ENCODE measurements around the gene ZFAND3. TPM values are rescaled to one million over a fixed set of nuclear protein-coding genes. Genes with fewer than 3 reads are reported as not detected.

ZFAND3 gene
- total and polyA plus RNA-seq, 3 donors from 2014 or later: 104 to 329 (median 109) TPM

- H3K27ac ChIP-seq: no peak overlapping the region
- H3K4me1 ChIP-seq: peaks cover 5% of the 10 kb centered on the region
- no peak for DNase-seq
- no peak overlapping the region for H3K4me3 ChIP-seq
- no peak for TF ChIP-seq CTCF (IDR thresholded peaks at IDR 0.05)
- no peaks in the 10 kb centered on the region for H3K36me3 ChIP-seq (ENCODE audit: low read depth, missing control alignments)
- no peaks in the 10 kb centered on the region for H3K27me3 ChIP-seq
- WGBS, 2 donors: 82 to 85% methylated on average over 12 to 17 of the region's 20 CpGs
- no peaks in the 10 kb centered on the region for H3K9me3 ChIP-seq
- intact Hi-C loops (cut with DNase I; ENCODE audit: low total_unique reads): no loop called here
Measured at GRCh38 chr6:38169221-38169976, 349.9 kb downstream of the ZFAND3 start.

DNA sequence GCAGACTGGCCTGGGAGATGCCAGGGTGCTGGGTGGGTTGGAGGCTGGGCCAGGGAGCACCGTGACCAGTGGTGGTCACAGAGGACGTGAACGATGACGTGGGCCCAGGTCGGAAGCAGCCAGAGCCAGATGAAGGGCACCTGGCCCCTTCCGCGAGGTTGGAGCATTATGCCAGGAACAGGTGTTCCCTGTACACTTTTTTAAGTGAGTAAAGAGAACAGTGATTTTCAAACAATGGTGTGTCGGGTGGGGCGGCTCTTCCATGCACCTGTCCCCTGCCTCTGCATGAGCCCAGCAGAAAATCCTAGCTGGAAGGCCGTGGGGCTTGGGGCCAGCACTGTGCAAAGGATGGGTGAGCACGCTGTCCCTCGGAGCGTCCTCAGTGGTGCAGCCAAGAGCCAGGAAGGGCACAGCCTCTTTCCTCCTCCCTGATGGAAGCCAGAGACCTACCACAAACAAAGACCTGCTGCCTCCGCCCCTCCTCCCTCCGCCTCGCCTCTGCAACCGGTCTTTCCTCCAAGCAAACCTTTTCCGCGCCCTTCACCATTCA is 350.5 kb downstream of the ZFAND3 start:
- intact Hi-C loops (cut with DNase I; ENCODE audit: low total_unique reads): no loop called here
- no peak for DNase-seq

DNA sequence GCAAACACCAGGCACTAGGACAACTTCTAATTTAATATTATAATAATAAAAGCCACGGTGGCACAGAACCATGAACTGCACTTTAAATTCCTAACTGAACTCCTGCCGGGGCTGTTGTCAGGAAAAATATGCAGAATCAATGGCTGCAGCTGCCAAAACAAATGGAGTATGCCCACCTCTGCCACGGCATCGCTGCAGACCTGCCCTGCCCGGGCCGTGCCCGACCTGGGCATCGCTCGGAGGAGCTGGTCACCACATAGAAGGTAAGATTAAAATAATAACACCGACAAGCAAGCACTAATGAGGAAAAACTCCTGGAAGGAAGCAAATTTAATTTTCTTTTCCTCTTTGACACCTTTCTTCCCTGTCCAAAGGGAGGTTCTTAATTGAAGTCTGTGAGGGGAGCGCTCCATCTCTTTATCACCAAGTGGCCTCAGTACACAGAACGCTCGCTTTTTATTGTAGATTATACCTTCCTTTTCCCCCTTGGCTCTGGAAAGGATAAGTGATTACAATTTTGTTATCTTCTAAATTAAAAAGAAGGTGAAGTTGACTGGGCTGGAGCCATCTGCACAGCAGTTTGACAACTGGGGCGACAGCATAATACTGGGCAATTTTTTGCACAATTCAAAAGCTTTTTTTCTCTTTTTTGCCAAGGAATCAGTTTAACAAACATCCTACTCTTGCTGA is 351.3 kb downstream of the ZFAND3 start:
- Histone ChIP-seq H3K4me1 (peaks cover under 1% of the 10 kb centered on the region), H3K9me3 (no peaks in the 10 kb centered on the region), H3K27me3 (no peaks in the 10 kb centered on the region), H3K36me3 (ENCODE audit: low read depth, missing control alignments) (no peaks in the 10 kb centered on the region), H3K4me3 (no peak overlapping the region), H3K27ac (no peak overlapping the region)
- no peak for DNase-seq
- 83 to 88% methylated on average over 14 of the region's 14 CpGs for WGBS, 2 donors
- no peak for TF ChIP-seq CTCF (IDR thresholded peaks at IDR 0.05)
- no peak for TF ChIP-seq POLR2A (IDR thresholded peaks at IDR 0.05)
- intact Hi-C loops (cut with DNase I; ENCODE audit: low total_unique reads): no loop called here

More for the DNA sequence above, 350.5 kb downstream of the ZFAND3 start:
- no peak overlapping the region for H3K4me3 ChIP-seq
- H3K27ac ChIP-seq: no peak overlapping the region
- no peaks in the 10 kb centered on the region for H3K27me3 ChIP-seq
- H3K36me3 ChIP-seq (ENCODE audit: low read depth, missing control alignments): no peaks in the 10 kb centered on the region
- no peak for TF ChIP-seq POLR2A (IDR thresholded peaks at IDR 0.05)
- no peak for TF ChIP-seq CTCF (IDR thresholded peaks at IDR 0.05)
- 86 to 88% methylated on average over 16 to 19 of the region's 19 CpGs for WGBS, 2 donors
- H3K4me1 ChIP-seq: peaks cover 5% of the 10 kb centered on the region
- H3K9me3 ChIP-seq: no peaks in the 10 kb centered on the region

DNA sequence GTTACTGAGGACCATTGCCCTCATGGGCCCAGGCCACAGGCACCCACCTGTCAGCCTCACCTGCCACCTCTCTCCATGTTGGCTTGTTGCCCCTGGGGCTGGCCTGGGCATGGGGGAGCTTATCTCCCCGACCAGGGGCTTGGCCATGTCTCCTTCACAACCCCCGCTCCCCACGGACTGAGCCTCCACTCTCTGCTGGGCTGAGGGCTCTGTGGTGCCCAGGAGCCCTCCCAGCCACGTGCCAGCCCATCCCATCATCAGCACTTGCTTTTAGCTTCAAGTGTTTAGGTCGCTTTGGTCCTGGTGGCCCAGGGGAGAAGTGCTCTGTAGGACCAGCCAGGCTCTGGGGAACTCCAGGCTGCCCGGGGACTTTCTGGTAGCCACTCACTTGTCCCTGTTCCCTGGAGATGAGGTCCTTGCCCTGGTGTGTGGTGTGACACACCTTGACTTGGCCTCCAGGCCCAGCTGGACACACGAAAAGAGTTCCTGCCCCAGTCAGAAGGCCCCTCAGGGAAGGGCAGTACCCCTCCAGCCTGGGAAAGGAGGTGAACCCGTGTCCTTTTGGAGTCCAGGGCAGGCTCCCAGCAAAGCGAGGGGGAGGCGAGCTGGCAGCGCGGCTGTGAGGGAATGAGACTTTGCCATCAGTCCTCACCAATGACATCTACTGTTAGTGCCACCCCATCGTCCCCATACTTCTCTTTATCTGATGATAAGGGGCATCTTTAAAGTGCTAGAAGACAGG is 352.6 kb downstream of the ZFAND3 start:
- intact Hi-C loops (cut with DNase I; ENCODE audit: low total_unique reads): no loop called here
- H3K4me1 ChIP-seq: no peaks in the 10 kb centered on the region
- H3K27ac ChIP-seq: no peak overlapping the region
- 81 to 84% methylated on average over 7 to 13 of the region's 13 CpGs for WGBS, 2 donors
- no peak for DNase-seq
- H3K4me3 ChIP-seq: no peak overlapping the region
- H3K27me3 ChIP-seq: no peaks in the 10 kb centered on the region
- H3K36me3 ChIP-seq (ENCODE audit: low read depth, missing control alignments): no peaks in the 10 kb centered on the region
- no peaks in the 10 kb centered on the region for H3K9me3 ChIP-seq
- TF ChIP-seq POLR2A (IDR thresholded peaks at IDR 0.05): no peak
- TF ChIP-seq CTCF (IDR thresholded peaks at IDR 0.05): no peak

Measured in testis (tissue), 3 donors.